ENCODE measurements around the gene GPX6. TPM values are rescaled to one million over a fixed set of nuclear protein-coding genes. Genes with fewer than 3 reads are reported as not detected.

GPX6 gene
- polyA plus RNA-seq, 3 donors: not detected

- Histone ChIP-seq H3K36me3 (replicated peaks in 1 of 2; ENCODE audit: control insufficient read depth in 1 of 2, insufficient read depth in 2 of 2, low read length in 2 of 2) (no peaks in the 10 kb centered on the region), H3K9ac (ENCODE audit: insufficient read depth, low read length, poor library complexity, severe bottlenecking) (no peak overlapping the region), H3K27ac (ENCODE audit: low read depth in 1 of 2, low read length in 2 of 2) (no peak overlapping the region), H3K4me1 (ENCODE audit: control insufficient read depth in 1 of 2, insufficient read depth in 2 of 2, low read length in 2 of 2) (no peaks in the 10 kb centered on the region), H3K9me3 (replicated peaks in 1 of 2; ENCODE audit: control insufficient read depth in 1 of 2, insufficient read depth in 1 of 2, low read length in 2 of 2) (no peaks in the 10 kb centered on the region), H3K4me3 (replicated peaks in 1 of 3; ENCODE audit: low read depth in 2 of 3, low read length in 3 of 3) (no peak overlapping the region), H3K27me3 (ENCODE audit: control insufficient read depth in 2 of 2, insufficient read depth in 2 of 2, low read length in 2 of 2) (peaks cover under 1 to 9% of the 10 kb centered on the region in 2 donors), H3K79me2 (ENCODE audit: insufficient read depth, low read length) (no peaks in the 10 kb centered on the region), H4K20me1 (ENCODE audit: insufficient read depth, low read length) (no peaks in the 10 kb centered on the region), H2AFZ (ENCODE audit: insufficient read depth, low read depth, low read length, poor library complexity, severe bottlenecking) (no peak overlapping the region), H3K4me2 (replicated peaks; ENCODE audit: extremely low read depth, low read length, poor library complexity, severe bottlenecking) (no peak overlapping the region)
- Mint-ChIP-seq H3K4me1 (no peaks in the 10 kb centered on the region), H3K4me3 (no peak overlapping the region), H3K9me3 (peaks cover 0 to 4% (median 1%) of the 10 kb centered on the region in 7 donors), H3K27ac (no peak overlapping the region), H3K36me3 (no peaks in the 10 kb centered on the region), H3K27me3 (ENCODE audit: low read depth in 3 of 3) (peaks cover 6 to 26% (median 14%) of the 10 kb centered on the region in 3 donors)
- TF ChIP-seq CTCF (IDR thresholded peaks at IDR 0.05): no peak
- DNase-seq: no peak
- WGBS (ENCODE audit: insufficient coverage): 73% methylated on average over 3 of the region's 3 CpGs
- intact Hi-C loops (cut with micrococcal nuclease): no loop called here
Measured at GRCh38 chr6:28558629-28559028, 43.0 kb upstream of the GPX6 start.

GRCh38 chr6:28555136-28555535 is 39.5 kb upstream of the GPX6 start:
- H3K27me3 ChIP-seq (ENCODE audit: control insufficient read depth in 2 of 2, insufficient read depth in 2 of 2, low read length in 2 of 2): peaks cover 2 to 16% of the 10 kb centered on the region in 2 donors
- no CpG with 5 or more reads among the region's 2 CpGs for WGBS (ENCODE audit: insufficient coverage)

More at GRCh38 chr6:28555136-28555535, 39.5 kb upstream of the GPX6 start:
- no peaks in the 10 kb centered on the region for H3K79me2 ChIP-seq (ENCODE audit: insufficient read depth, low read length)
- Mint-ChIP-seq H3K27ac (no peak overlapping the region), H3K4me3 (no peak overlapping the region), H3K36me3 (no peaks in the 10 kb centered on the region), H3K9me3 (peaks cover 0 to 4% (median 0%) of the 10 kb centered on the region in 7 donors), H3K4me1 (no peaks in the 10 kb centered on the region), H3K27me3 (ENCODE audit: low read depth in 3 of 3) (peaks cover 8 to 33% (median 24%) of the 10 kb centered on the region in 3 donors)
- no peak overlapping the region for H3K4me3 ChIP-seq (replicated peaks in 1 of 3; ENCODE audit: low read depth in 2 of 3, low read length in 3 of 3)
- no peak overlapping the region for H3K4me2 ChIP-seq (replicated peaks; ENCODE audit: extremely low read depth, low read length, poor library complexity, severe bottlenecking)
- H2AFZ ChIP-seq (ENCODE audit: insufficient read depth, low read depth, low read length, poor library complexity, severe bottlenecking): no peak overlapping the region
- H3K36me3 ChIP-seq (replicated peaks in 1 of 2; ENCODE audit: control insufficient read depth in 1 of 2, insufficient read depth in 2 of 2, low read length in 2 of 2): no peaks in the 10 kb centered on the region
- H4K20me1 ChIP-seq (ENCODE audit: insufficient read depth, low read length): no peaks in the 10 kb centered on the region
- no peak for TF ChIP-seq CTCF (IDR thresholded peaks at IDR 0.05)
- DNase-seq: no peak
- no peaks in the 10 kb centered on the region for H3K4me1 ChIP-seq (ENCODE audit: control insufficient read depth in 1 of 2, insufficient read depth in 2 of 2, low read length in 2 of 2)
- intact Hi-C loops (cut with micrococcal nuclease): no loop called here
- H3K9ac ChIP-seq (ENCODE audit: insufficient read depth, low read length, poor library complexity, severe bottlenecking): no peak overlapping the region
- H3K27ac ChIP-seq (ENCODE audit: low read depth in 1 of 2, low read length in 2 of 2): no peak overlapping the region
- no peaks in the 10 kb centered on the region for H3K9me3 ChIP-seq (replicated peaks in 1 of 2; ENCODE audit: control insufficient read depth in 1 of 2, insufficient read depth in 1 of 2, low read length in 2 of 2)

Data from CD14-positive monocyte (primary cell).